PC-3 (cell line): ENCODE measurements around the gene ARHGAP15. TPM values are rescaled to one million over a fixed set of nuclear protein-coding genes. Genes with fewer than 3 reads are reported as not detected.

Source experiments
- ATAC-seq: fragments of 200-7000 bp; cut with Tn5 transposase; 2 replicates; pipeline ENCODE4 v1.9.1; 2020; ENCODE audit warnings: mild to moderate bottlenecking, moderate library complexity
- BruUV-seq: library from RNA; stranded (reverse); fragments of 400-500 nt; replicated peaks from 2 replicates; lab custom pipeline; 2021; lab: Mats Ljungman, UMichigan
- CTCF ChIA-PET: fragments of 300-600 bp; sonication (Branson Sonifier 250); formaldehyde crosslinking; loops from one replicate; lab custom pipeline; 2022; ENCODE audit warnings: antibody characterized with exemption; lab: Charles Lee
- POLR2A ChIA-PET: fragments of 300-600 bp; sonication (Branson Sonifier 250); formaldehyde crosslinking; loops from one replicate; lab custom pipeline; 2022; ENCODE audit warnings: antibody characterized with exemption; ENCODE audit not compliant: unreplicated experiment; lab: Charles Lee
- DNase-seq: peaks from one replicate; pipeline ENCODE4 v3.0.0-alpha.2; 2015
- H2AFZ ChIP-seq: fragments of 300-600 bp; sonication (generic); 2 replicates; pipeline ENCODE4 v1.6.0; 2016; ENCODE audit warnings: antibody characterized with exemption, low read length
- H3F3A ChIP-seq: fragments of 300-600 bp; sonication (generic); one replicate; pipeline ENCODE4 v1.6.0; 2017; ENCODE audit warnings: antibody characterized with exemption, low read length, control low read depth, mild to moderate bottlenecking; ENCODE audit not compliant: unreplicated experiment
- H3K27ac ChIP-seq: fragments of 300-600 bp; sonication (generic); 2 replicates; pipeline ENCODE4 v1.5.1; 2016; ENCODE audit warnings: mild to moderate bottlenecking, low read length
- H3K27me3 ChIP-seq: fragments of 300-600 bp; sonication (generic); 2 replicates; pipeline ENCODE4 v1.6.1; 2016; ENCODE audit warnings: low read length, mixed read lengths
- H3K36me3 ChIP-seq: fragments of 300-600 bp; sonication (generic); 2 replicates; pipeline ENCODE4 v1.6.1; 2016; ENCODE audit warnings: low read depth, mixed run types, low read length, mixed read lengths
- H3K4me1 ChIP-seq: fragments of 300-600 bp; sonication (generic); 2 replicates; pipeline ENCODE4 v1.5.1; 2016; ENCODE audit warnings: low read length; ENCODE audit not compliant: insufficient read depth
- H3K4me2 ChIP-seq: fragments of 300-600 bp; sonication (generic); 2 replicates; pipeline ENCODE4 v1.6.0; 2016; ENCODE audit warnings: low read length
- H3K4me3 ChIP-seq: fragments of 300-600 bp; sonication (generic); 2 replicates; pipeline ENCODE4 v1.5.1; 2016; ENCODE audit warnings: mild to moderate bottlenecking, low read length, mixed read lengths
- H3K79me2 ChIP-seq: fragments of 300-600 bp; sonication (generic); 2 replicates; pipeline ENCODE4 v1.6.1; 2017; ENCODE audit warnings: low read length, mixed read lengths
- H3K9ac ChIP-seq: fragments of 300-600 bp; sonication (generic); 2 replicates; pipeline ENCODE4 v1.6.0; 2016; ENCODE audit warnings: mild to moderate bottlenecking, low read length
- H3K9me2 ChIP-seq: fragments of 300-600 bp; sonication (generic); replicated peaks from 2 replicates; pipeline ENCODE4 v1.6.1; 2016; ENCODE audit warnings: mixed run types, low read length, mixed read lengths
- H3K9me3 ChIP-seq: fragments of 300-600 bp; sonication (generic); 2 replicates; pipeline ENCODE4 v1.6.1; 2016; ENCODE audit warnings: low read length, mixed read lengths
- H4K20me1 ChIP-seq: fragments of 300-600 bp; sonication (generic); 2 replicates; pipeline ENCODE4 v1.6.1; 2016; ENCODE audit warnings: low read length, mixed read lengths
- CTCF ChIP-seq: fragments of 300-600 bp; sonication (generic); conservative IDR thresholded peaks from 2 replicates; pipeline ENCODE4 v1.5.1; 2017; ENCODE audit warnings: antibody characterized with exemption, low read depth, mild to moderate bottlenecking, low read length
- EZH2 ChIP-seq: fragments of 300-600 bp; sonication (generic); IDR thresholded peaks from one replicate; pipeline ENCODE4 v1.6.1; 2017; ENCODE audit warnings: antibody characterized with exemption, mild to moderate bottlenecking, low read length; ENCODE audit not compliant: unreplicated experiment
- EZH2phosphoT487 ChIP-seq: fragments of 300-600 bp; sonication (generic); IDR thresholded peaks from 2 replicates; pipeline ENCODE4 v1.6.1; 2018; ENCODE audit warnings: mild to moderate bottlenecking, antibody characterized with exemption, low read length, borderline replicate concordance
- intact Hi-C: fragments of 100-400 bp; cut with micrococcal nuclease; formaldehyde crosslinking; loops from 2 replicates; pipeline ENCODE4 v1.9.0; 2023
- total RNA-seq: library from RNA; depleted of rRNA; stranded (reverse); fragments of >200 nt; gene quantifications from 2 replicates; pipeline ENCODE4 v1.2.3, GENCODE V29; 2014

The ARHGAP15 gene
- total RNA-seq, 1 experiment from 2014 or later: not detected

DNA sequence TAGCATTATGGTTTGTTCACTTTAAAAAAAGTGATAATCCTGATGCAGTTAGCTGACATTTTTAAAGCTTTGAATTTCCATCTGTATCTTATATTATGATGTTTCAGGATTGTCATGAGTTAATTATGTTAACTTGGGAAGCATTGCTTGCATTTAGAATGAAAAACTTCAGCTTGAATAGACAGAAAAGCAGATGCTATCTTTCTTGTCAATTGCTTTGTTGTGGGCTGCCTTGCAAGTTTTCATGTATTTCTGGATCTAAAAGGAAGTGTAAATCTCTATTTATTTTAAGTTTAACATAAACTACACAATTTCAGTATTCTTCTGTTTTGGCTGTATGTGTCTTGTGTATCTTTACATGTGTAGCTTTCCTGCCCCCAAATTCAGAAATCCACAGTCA is 479.5 kb downstream of the ARHGAP15 start:
- intact Hi-C loops: no loop called here
- ChIA-PET CTCF (no interaction called here), POLR2A (no interaction called here)
- H3K27ac ChIP-seq: no peak overlapping the region
- no peak overlapping the region for H3K9ac ChIP-seq
- no peak for DNase-seq
- no TSS peak for BruUV-seq
- no peak overlapping the region for H2AFZ ChIP-seq
- H3K4me2 ChIP-seq: no peak overlapping the region
- H3K4me3 ChIP-seq: no peak overlapping the region
- no peaks in the 10 kb centered on the region for H3K9me3 ChIP-seq
- H3K27me3 ChIP-seq: no peaks in the 10 kb centered on the region
- H3K4me1 ChIP-seq: no peaks in the 10 kb centered on the region
- no peaks in the 10 kb centered on the region for H3F3A ChIP-seq
- no peak for TF ChIP-seq EZH2
- TF ChIP-seq CTCF: no peak
- TF ChIP-seq EZH2phosphoT487: no peak
- no peaks in the 10 kb centered on the region for H3K36me3 ChIP-seq
- ATAC-seq: no peak
- no peaks in the 10 kb centered on the region for H3K9me2 ChIP-seq
- H3K79me2 ChIP-seq: no peaks in the 10 kb centered on the region
- no peaks in the 10 kb centered on the region for H4K20me1 ChIP-seq

- no peak overlapping the region for H3K4me2 ChIP-seq
- ChIA-PET CTCF (no interaction called here), POLR2A (no interaction called here)
- no peaks in the 10 kb centered on the region for H3K4me1 ChIP-seq
- DNase-seq (no peak), ATAC-seq (no peak)
- no TSS peak for BruUV-seq
- H3K27me3 ChIP-seq: no peaks in the 10 kb centered on the region
- no peak overlapping the region for H3K4me3 ChIP-seq
- no peaks in the 10 kb centered on the region for H3K9me3 ChIP-seq
- H3K36me3 ChIP-seq: no peaks in the 10 kb centered on the region
- no peaks in the 10 kb centered on the region for H3K79me2 ChIP-seq
- no peak overlapping the region for H2AFZ ChIP-seq
- intact Hi-C loops: no loop called here
- no peaks in the 10 kb centered on the region for H3K9me2 ChIP-seq
- no peak overlapping the region for H3K9ac ChIP-seq
- H3F3A ChIP-seq: no peaks in the 10 kb centered on the region
- TF ChIP-seq CTCF (no peak), EZH2phosphoT487 (no peak), EZH2 (no peak)
- H4K20me1 ChIP-seq: no peaks in the 10 kb centered on the region
- H3K27ac ChIP-seq: no peak overlapping the region
Observed at GRCh38 chr2:143611336-143611735, 482.1 kb downstream of the ARHGAP15 start.

- Histone ChIP-seq H3K4me3 (no peak overlapping the region), H4K20me1 (no peaks in the 10 kb centered on the region), H3K4me2 (no peak overlapping the region), H3K9ac (no peak overlapping the region), H3K4me1 (no peaks in the 10 kb centered on the region), H3K79me2 (no peaks in the 10 kb centered on the region), H3K9me3 (no peaks in the 10 kb centered on the region), H3K27ac (no peak overlapping the region), H2AFZ (no peak overlapping the region), H3K27me3 (no peaks in the 10 kb centered on the region), H3K36me3 (no peaks in the 10 kb centered on the region), H3F3A (no peaks in the 10 kb centered on the region), H3K9me2 (no peaks in the 10 kb centered on the region)
- no TSS peak for BruUV-seq
- DNase-seq (no peak), ATAC-seq (no peak)
- TF ChIP-seq EZH2 (no peak), CTCF (no peak), EZH2phosphoT487 (no peak)
- intact Hi-C loops: no loop called here
- ChIA-PET CTCF (no interaction called here), POLR2A (no interaction called here)
Observed at GRCh38 chr2:143615562-143615961, 486.3 kb downstream of the ARHGAP15 start.
